Fibroblast of pulmonary artery (primary cell): ENCODE results near the gene FIBP.
A peak's percentile ranks its signal among the peaks of the same experiment; 100 is the strongest.

Experiments used
- DNase-seq: peaks from one replicate; pipeline ENCODE4 v3.0.0-alpha.2; 2010; ENCODE audit warnings: low read depth
- H3K4me3 ChIP-seq: replicated peaks from 2 replicates; pipeline ENCODE4 v1.5.1; 2011; ENCODE audit warnings: low read depth, mild to moderate bottlenecking, control low read depth, low read length, moderate library complexity
- CTCF ChIP-seq: IDR thresholded peaks from 2 replicates; pipeline ENCODE4 v1.5.1; 2011; ENCODE audit warnings: mild to moderate bottlenecking, control low read depth, low read length, inconsistent platforms; ENCODE audit errors: missing control alignments

FIBP gene

DNA sequence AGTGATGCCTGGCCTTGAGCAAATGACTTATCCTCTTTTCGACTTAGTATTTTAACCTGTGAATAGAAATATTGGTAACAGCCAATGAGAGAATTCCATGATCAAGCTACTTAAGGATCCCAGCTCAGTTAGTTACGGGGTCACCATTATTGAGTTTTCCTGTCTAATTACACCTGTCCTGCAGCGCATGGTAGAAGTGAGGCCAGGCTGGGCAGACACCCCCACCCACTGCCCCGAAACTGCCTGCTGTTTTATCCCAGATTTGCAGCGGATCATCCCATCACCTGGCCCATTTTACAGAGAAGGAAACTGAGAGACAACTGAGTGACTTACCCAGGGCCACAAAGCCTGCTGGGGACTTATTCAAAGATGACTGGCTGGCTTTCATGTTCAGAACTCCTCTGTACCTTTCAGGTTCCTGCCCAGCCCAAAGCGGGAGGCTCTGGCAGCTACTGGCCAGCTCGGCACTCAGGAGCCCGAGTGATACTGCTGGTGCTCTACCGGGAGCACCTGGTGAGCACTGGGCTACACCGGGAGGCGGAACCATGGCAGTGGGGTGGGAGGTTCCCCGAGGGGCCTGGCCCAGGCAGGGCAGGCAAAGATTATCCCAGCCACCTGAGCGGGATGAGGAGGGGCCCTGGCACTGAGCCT is 26.6 kb downstream of the FIBP start:
- DNase-seq = no peak
- peak overlapping the region; percentile 96 for H3K4me3 ChIP-seq
- no peak for TF ChIP-seq CTCF

- no peak for TF ChIP-seq CTCF
- peak overlapping the region; percentile 96 for H3K4me3 ChIP-seq
- DNase-seq = no peak
These were observed 27.1 kb downstream of the FIBP start for GRCh38 chr11:65861165-65861505.

DNA sequence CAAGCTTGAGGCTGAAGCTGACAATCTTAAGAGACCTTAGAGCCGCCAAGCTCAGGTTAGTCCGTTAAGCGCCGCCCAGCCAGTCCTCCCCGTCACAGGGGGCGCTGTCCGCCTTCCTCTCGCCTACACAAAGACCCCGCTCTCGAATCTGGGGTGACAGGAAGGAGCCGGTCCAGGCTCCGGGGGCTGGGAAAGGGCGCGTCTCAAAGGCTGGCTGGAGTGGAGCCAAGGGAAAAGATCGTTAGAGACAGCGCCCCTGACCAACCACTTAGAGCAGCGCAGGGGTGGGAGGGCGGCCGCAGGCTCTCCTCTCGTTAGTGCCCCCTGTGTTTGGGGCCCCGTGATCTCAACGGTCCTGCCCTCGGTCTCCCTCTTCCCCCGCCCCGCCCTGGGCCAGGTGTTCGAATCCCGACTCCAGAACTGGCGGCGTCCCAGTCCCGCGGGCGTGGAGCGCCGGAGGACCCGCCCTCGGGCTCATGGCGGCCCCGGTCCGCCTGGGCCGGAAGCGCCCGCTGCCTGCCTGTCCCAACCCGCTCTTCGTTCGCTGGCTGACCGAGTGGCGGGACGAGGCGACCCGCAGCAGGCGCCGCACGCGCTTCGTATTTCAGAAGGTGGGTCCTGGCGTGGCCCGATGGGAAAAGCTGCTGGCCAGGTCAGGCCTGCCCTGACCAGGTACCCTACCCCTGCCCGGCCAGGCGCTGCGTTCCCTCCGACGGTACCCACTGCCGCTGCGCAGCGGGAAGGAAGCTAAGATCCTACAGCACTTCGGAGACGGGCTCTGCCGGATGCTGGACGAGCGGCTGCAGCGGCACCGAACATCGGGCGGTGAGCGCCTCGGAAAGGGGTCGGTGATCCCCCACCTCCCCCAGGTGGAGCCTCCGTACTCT is 27.8 kb downstream of the FIBP start, which contains the start of gene MUS81:
Gene MUS81 (plus strand): TSS at position 156 of the 887 bp plus-strand sequence. CDS start 321 bp downstream, at position 477.
- peak within 1 kb of the TSS; percentile 96 for H3K4me3 ChIP-seq
- TF ChIP-seq CTCF = peak; percentile 70
- peak; percentile 99 for DNase-seq

- peak overlapping the region; percentile 96 for H3K4me3 ChIP-seq
- TF ChIP-seq CTCF = no peak
- DNase-seq = no peak
These were observed 28.4 kb downstream of the FIBP start for GRCh38 chr11:65859812-65860277.

- peak; percentile 99 for DNase-seq
- peak overlapping the region; percentile 96 for H3K4me3 ChIP-seq
- TF ChIP-seq CTCF = no peak
These were observed 29.0 kb downstream of the FIBP start for GRCh38 chr11:65859095-65859811.

- DNase-seq = no peak
- TF ChIP-seq CTCF = no peak
- peak overlapping the region; percentile 96 for H3K4me3 ChIP-seq
These were observed 29.6 kb downstream of the FIBP start for GRCh38 chr11:65858681-65859087.
